ENCODE results near the gene GALNTL6.

Gene GALNTL6

GRCh38 chr4:172127168-172127567 is 314.0 kb downstream of the GALNTL6 start:
- no peak for DNase-seq

DNA sequence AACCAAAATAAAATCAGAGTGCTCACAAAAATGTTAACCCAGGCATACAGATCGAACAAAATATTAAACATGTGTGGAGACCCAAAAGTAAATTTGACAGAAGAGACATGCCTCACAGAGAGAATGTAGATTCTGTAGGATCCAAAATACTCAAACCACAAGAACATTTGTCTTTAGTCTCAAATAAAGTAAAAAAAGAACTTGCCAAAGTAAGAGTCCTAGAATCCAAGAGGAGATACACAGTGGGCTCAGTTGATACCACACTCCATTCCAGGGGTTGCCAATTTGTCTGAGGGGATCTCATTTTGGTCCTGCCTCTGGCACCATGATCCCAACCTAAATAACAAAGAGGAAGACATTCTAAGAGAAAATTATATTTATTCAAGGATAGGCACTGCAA is 316.4 kb downstream of the GALNTL6 start:
- no peak for DNase-seq

GRCh38 chr4:172134521-172134920 is 321.3 kb downstream of the GALNTL6 start:
- no peak for DNase-seq

- DNase-seq = no peak
Observed at GRCh38 chr4:172141025-172141424, 327.8 kb downstream of the GALNTL6 start.

- no peak for DNase-seq
Observed at GRCh38 chr4:172142281-172142741, 329.1 kb downstream of the GALNTL6 start.

DNA sequence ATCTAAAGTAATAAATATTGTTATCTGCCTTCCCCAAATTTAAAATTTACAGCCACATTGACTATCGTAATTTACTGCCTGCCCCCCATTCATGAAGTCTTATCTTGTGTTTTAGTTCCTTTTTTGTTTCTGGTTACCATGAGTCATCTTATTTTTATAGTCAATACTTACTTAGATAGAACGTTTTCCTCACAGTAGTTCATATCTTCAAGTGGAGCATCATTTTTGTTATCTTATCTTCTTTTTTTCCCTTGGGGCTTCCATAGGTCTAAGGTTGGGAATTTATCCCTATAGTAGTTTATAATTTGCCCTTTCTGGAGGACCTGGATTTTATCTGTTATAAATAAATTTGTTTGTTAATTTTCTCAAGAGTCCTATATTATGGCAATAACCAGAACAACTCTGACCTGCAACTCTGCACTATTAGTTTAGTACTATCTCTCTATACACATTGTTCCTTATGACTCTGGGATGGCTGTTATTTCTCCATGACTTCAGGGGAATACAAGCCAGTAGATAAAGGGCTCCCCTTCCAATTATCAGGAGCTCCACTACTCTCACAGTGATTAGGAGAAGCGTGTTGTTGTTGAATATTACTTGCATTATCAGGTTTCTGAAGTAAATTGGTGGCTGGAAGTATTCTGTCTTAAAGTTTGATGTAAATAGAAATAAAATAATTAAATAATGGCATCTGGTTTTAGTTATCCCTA is 330.6 kb downstream of the GALNTL6 start:
- DNase-seq = peak; percentile 37

- peak; percentile 16 for DNase-seq
Observed at GRCh38 chr4:172147687-172148086, 334.5 kb downstream of the GALNTL6 start.

DNA sequence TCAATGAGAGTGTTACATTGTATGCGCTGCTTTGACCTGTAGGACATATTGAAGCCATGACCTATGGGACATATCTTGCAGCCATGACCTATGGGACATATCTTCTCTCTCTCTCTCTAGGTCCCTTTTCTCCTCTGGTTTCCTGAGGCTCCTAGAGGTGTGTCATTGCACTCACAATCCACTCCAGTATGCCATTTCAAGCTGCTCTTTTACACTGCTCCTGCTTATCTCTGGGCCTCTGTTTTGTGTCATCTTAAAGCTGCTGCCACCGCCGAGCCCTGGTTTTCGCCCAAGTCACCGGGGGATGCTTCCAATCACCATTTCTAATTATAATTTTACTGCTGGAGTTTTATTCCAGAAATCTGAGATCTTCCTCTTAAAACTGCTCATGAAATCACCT is 336.1 kb downstream of the GALNTL6 start:
- DNase-seq = no peak

DNA sequence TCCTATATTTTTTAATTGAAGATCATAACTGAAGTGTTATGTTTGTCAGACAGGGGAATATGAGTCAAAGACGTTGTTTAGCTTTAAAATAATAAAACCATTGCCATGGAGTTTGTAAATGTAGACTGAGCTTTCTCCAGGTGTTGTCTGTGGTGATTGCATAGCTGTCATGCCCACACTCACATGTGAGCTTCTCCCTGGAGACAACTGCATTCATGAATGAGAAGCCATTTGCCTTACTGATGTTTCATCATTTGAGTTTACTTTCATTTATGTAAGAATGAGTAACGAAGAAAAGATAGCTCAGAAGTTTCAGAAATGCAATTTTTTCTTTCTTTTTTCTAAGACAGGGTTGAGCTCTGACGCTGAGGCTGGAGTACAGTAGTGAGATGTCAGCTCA is 339.1 kb downstream of the GALNTL6 start:
- no peak for DNase-seq

DNA sequence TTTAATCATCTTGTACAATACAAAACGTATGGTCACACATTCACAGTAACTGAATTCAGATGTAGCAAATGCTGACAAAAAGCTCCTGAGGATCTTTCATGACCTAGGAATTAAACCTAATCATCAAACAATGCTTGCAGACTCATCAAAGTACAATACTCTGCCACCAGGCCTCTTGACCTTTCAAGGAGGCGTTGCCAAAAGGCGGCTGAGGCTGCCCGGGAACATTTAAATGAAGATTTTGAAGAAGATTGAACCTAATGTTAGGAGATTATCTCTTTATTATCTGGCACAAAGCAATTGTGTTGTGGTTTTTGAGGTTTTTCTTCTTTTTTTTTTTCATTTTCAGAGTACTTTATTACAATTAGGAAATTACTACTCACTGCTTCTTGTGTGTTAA is 340.5 kb downstream of the GALNTL6 start:
- DNase-seq = peak; percentile 8

DNA sequence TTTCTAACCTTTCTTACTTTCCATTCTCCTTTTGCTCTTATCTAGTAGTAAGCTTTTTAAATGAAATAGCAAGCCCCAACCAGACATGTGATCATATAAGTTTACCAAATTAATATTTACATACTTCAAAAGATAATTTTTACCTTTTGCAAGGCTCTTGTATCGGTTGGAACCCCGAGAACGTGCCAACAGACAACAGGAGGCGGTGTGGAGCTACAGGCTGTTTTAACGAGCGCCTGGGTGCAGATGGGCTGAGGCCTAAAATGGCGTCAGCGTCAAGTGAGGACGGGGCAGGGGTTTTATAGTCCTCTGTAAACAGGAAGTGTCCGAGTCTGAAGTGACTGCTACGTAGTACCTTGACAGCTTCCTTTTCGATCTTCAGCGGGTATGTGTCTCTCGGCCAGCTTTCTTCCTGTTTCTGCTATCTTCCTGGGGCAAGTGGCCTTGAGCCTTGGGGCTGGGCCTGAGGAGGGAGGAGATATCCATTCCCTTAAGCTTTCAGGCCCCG is 342.7 kb downstream of the GALNTL6 start:
- DNase-seq = no peak

- DNase-seq = no peak
Observed at GRCh38 chr4:172157946-172158345, 344.7 kb downstream of the GALNTL6 start.

GRCh38 chr4:172163215-172163614 is 350.0 kb downstream of the GALNTL6 start:
- no peak for DNase-seq

DNA sequence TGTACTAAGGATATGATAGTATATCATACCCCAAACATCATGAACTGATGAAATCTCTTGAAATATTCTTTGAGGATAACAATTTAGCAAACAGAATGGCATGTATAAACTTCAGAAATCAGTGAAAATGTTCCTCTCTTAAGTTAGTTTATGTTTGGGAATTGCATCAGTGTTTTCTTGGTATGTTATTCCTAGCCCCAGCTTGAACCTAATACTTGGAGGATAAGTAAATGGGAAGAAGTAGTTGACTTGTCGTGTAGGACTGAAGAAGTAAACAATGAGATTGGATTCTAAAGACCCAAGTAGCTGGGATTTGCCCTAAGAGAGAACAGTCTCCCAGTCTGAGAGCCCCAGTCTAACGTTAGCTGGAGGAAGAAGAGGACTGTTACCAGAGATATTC is 355.7 kb downstream of the GALNTL6 start:
- no peak for DNase-seq

DNA sequence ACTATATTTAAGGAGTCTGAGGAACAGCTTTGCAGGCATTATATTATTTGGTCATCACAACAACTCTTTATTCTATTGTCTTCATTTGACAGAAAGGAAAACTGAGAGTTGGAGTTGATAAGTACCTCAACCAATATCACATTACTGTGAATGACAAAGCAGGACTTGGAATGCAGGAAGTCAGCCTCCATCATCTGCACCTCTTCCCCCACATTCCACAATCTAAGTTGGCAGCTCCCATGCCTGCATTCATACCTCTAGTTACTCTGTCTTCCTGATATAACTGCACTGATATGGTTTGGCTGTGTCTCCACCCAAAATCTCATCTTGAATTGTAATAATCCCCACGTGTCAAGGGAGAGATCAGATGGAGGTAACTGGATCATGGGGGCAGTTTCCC is 356.7 kb downstream of the GALNTL6 start:
- no peak for DNase-seq

GRCh38 chr4:172173206-172173605 is 360.0 kb downstream of the GALNTL6 start:
- DNase-seq = no peak

- DNase-seq = no peak
Observed at GRCh38 chr4:172177382-172177781, 364.2 kb downstream of the GALNTL6 start.

- DNase-seq = no peak
Observed at GRCh38 chr4:172188248-172188988, 375.2 kb downstream of the GALNTL6 start.

DNA sequence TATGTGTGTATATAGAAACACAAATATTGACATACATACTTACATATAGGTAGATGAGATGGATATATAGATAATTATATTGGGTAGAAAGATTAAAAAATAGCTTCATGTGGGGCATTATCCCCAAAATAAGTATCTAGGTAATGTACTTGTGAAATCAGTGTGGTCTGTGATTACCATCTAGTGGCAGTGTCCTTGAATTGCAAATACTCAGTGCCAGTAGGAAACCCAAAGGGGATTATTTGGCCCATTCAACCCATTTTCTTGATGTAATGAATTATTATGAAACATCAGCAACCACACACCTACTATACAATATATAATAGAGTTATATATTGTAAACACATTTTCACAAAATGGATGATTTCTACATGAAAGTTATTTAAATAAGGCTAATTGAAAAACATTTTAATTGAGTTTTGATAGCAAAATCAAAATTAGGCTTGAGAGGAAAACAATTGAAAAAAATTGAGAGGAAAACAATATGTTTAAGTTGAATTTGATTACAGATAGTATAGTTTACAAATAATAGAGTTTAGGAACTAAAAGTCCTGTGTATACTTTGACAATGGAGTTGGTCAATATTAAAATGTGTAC is 389.4 kb downstream of the GALNTL6 start:
- peak; percentile 41 for DNase-seq

DNA sequence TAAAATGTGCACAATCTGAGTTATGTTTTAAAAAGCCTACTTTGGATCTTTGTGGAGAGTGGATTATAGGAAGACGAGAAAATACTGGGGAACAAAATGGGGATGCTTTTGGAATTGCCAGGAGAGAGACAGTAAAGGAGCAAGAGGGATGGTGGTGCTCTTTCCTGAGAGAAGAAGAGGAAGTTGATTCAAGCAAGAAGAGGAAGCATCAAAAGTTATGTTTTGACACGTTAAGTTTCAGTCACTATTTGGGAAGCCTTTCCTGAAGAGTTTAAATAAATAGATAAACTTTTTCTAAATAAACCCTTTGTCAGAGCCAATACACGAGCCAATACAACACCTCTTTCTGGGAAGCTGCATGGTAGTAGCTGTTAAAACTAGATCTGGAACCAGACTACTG is 394.1 kb downstream of the GALNTL6 start:
- no peak for DNase-seq

DNA sequence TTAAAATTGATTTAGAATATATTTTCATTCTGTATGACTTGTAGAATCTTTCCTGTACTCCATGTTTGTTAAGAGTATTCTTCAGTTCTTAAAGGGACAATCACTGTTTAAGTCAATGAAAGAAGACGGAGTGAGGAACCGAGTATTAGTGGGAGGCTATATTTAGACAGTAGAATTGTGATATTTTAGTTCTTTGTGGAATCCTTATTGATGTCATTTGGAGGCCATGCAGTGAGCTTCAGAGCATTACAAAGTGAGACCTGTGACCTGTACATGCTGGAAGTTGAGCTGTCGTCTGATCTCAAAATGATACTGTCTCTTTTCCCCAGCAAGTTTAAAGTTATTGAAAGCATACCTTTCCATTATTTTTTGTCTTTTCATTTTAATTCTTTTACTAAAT is 394.7 kb downstream of the GALNTL6 start:
- no peak for DNase-seq

- DNase-seq = peak; percentile 31
Observed at GRCh38 chr4:172220679-172221078, 407.5 kb downstream of the GALNTL6 start.

DNA sequence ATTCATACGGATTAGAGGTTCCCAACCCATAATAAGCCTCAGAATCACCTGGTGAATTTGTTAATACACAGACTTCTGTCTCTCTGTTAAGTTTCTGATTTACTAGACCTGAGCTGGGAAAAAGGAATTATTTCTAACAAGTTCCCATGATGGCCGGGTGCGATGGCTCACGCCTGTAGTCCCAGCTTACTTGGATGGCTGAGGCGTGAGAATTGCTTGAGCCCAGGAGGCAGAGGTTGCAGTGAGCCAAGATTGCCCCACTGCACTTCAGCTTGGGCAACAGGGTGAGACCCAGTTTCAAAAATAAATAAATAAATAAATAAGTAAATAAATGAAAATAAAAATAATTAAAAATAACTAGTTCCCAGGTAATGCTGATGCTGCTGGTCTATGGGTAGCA is 412.3 kb downstream of the GALNTL6 start:
- DNase-seq = no peak

- no peak for DNase-seq
Observed at GRCh38 chr4:172232966-172233365, 419.8 kb downstream of the GALNTL6 start.

All from hematopoietic multipotent progenitor cell treated with erythropoietin and hydrocortisone succinate and interleukin-3 and kit ligand, for 8 days (in vitro differentiated cells).